Hepatocyte (in vitro differentiated cells): ENCODE measurements around the gene PTPRK.

Source experiments
- EZH2 ChIP-seq: fragments of 200-600 bp; sonication (generic); IDR thresholded peaks from 2 replicates; pipeline ENCODE4 v1.6.1; 2016; ENCODE audit warnings: antibody characterized with exemption, mild to moderate bottlenecking, borderline replicate concordance
- EZH2phosphoT487 ChIP-seq: fragments of 200-600 bp; sonication (generic); IDR thresholded peaks from one replicate; pipeline ENCODE4 v1.6.1; 2018; ENCODE audit warnings: antibody characterized with exemption, mild to moderate bottlenecking, low read depth, moderate library complexity; ENCODE audit not compliant: unreplicated experiment, severe bottlenecking
- TF ChIP-seq, protein P1 (sequence below): fragments of 200-600 bp; sonication (generic); IDR thresholded peaks from 2 replicates; pipeline ENCODE4 v1.5.1; 2016; ENCODE audit warnings: antibody characterized with exemption, mild to moderate bottlenecking; ENCODE audit not compliant: poor library complexity

GRCh38 chr6:128455959-128456358, 64.4 kb downstream of the PTPRK start:
- TF ChIP-seq, protein P1, sequence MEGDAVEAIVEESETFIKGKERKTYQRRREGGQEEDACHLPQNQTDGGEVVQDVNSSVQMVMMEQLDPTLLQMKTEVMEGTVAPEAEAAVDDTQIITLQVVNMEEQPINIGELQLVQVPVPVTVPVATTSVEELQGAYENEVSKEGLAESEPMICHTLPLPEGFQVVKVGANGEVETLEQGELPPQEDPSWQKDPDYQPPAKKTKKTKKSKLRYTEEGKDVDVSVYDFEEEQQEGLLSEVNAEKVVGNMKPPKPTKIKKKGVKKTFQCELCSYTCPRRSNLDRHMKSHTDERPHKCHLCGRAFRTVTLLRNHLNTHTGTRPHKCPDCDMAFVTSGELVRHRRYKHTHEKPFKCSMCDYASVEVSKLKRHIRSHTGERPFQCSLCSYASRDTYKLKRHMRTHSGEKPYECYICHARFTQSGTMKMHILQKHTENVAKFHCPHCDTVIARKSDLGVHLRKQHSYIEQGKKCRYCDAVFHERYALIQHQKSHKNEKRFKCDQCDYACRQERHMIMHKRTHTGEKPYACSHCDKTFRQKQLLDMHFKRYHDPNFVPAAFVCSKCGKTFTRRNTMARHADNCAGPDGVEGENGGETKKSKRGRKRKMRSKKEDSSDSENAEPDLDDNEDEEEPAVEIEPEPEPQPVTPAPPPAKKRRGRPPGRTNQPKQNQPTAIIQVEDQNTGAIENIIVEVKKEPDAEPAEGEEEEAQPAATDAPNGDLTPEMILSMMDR, result no peak
- TF ChIP-seq EZH2, result no peak
- TF ChIP-seq EZH2phosphoT487, result no peak
